ENCODE measurements around the gene POC1A. TPM values are rescaled to one million over a fixed set of nuclear protein-coding genes. Genes with fewer than 3 reads are reported as not detected.

Gene POC1A
- total and polyA plus RNA-seq, 2 of the 8 experiments (the other 6 are each of a cell fraction or from before 2014, with no cell fraction given) = 35.7 to 39.2 TPM

GRCh38 chr3:52145736-52146110 lies 8.5 kb downstream of the POC1A start:
- Histone ChIP-seq H3K23me2 (ENCODE audit: low read depth, low read length) (no peaks in the 10 kb centered on the region), H2BK20ac (ENCODE audit: low read length) (no peak overlapping the region), H2AK5ac (ENCODE audit: low read depth, low read length) (no peak overlapping the region), H3K4me2 (ENCODE audit: insufficient read depth in 1 of 2, low read depth in 2 of 2, low read length in 2 of 2) (no peak overlapping the region), H3K79me2 (ENCODE audit: control insufficient read depth in 1 of 2, insufficient read depth in 2 of 2, low read length in 2 of 2) (0 out of 4 replicates have a peak, but pooled peaks cover 0 to under 1% of the 10 kb centered on the region in 2 experiments), H3K9me3 (ENCODE audit: insufficient read depth in 2 of 2, low read depth in 1 of 2, low read length in 1 of 2) (no peaks in the 10 kb centered on the region), H2BK12ac (ENCODE audit: low read depth, low read length) (no peak overlapping the region), H4K20me1 (replicated peaks in 1 of 2; ENCODE audit: control insufficient read depth in 1 of 2, insufficient read depth in 2 of 2, low read length in 2 of 2) (peaks cover 3 to 18% of the 10 kb centered on the region in 2 experiments), H2BK5ac (ENCODE audit: low read depth, low read length) (no peak overlapping the region), H3K23ac (ENCODE audit: insufficient read length) (no peak overlapping the region), H3K18ac (ENCODE audit: extremely low read depth, low read length) (no peak overlapping the region), H2BK15ac (ENCODE audit: low read length) (no peak overlapping the region), H3K27me3 (replicated peaks in 1 of 4; ENCODE audit: control insufficient read depth in 3 of 4, extremely low read depth in 1 of 4, insufficient read depth in 3 of 4, low read length in 3 of 4) (no peaks in the 10 kb centered on the region), H3K4ac (replicated peaks; ENCODE audit: insufficient read length, low read depth, low read length) (no peak overlapping the region), H3K9ac (replicated peaks in 1 of 4; ENCODE audit: extremely low read depth in 1 of 4, low read depth in 3 of 4, low read length in 3 of 4) (no peak overlapping the region), H3K27ac (ENCODE audit: low read depth, low read length) (no peak overlapping the region), H4K5ac (ENCODE audit: insufficient read length, low read depth, low read length) (no peak overlapping the region), H3K36me3 (ENCODE audit: control insufficient read depth in 2 of 4, insufficient read depth in 4 of 4, low read length in 3 of 4) (peaks cover 17 to 50% (median 34%) of the 10 kb centered on the region in 4 experiments), H4K91ac (replicated peaks; ENCODE audit: insufficient read length, low read length) (no peak overlapping the region), H4K8ac (ENCODE audit: extremely low read depth, insufficient read depth, low read length) (no peak overlapping the region), H3K4me1 (replicated peaks in 1 of 4; ENCODE audit: control insufficient read depth in 3 of 4, insufficient read depth in 4 of 4, low read length in 3 of 4) (no peaks in the 10 kb centered on the region; a peak in 2 of 7 replicates), H3K56ac (replicated peaks; ENCODE audit: insufficient read length, low read depth, low read length) (no peak overlapping the region), H2BK120ac (replicated peaks; ENCODE audit: low read depth, low read length) (no peak overlapping the region), H3K14ac (ENCODE audit: insufficient read length) (no peak overlapping the region), H3K79me1 (ENCODE audit: low read depth, low read length) (no peaks in the 10 kb centered on the region; the same call in 1 of the 2 replicates), H3K4me3 (ENCODE audit: extremely low read depth in 1 of 4, insufficient read depth in 2 of 4, low read depth in 3 of 4, low read length in 4 of 4) (no peak overlapping the region), H2AFZ (ENCODE audit: low read length) (no peak overlapping the region)
- 93% methylated on average over 8 of the region's 8 CpGs; no CpG with 5 or more reads in 1 of the 2 experiments for WGBS, 2 experiments (ENCODE audit: extremely low coverage in 1 of 2, insufficient coverage in 1 of 2, insufficient read length in 1 of 2, insufficient replicate concordance in 2 of 2, low coverage in 1 of 2, low lambda C conversion rate in 2 of 2, missing lambda C conversion rate in 1 of 2)
- ChIA-PET POLR2A (ENCODE audit: partially characterized antibody) (no interaction called here), CTCF (ENCODE audit: partially characterized antibody) (interaction anchor here (0.9 to 14.6 kb wide), 10 partner anchors 10 to 142 kb away, joined by 3 to 148 read pairs (median 8); partner anchors contain the start of gene DUSP7)
- FAIRE-seq (no peak), DNase-seq (ENCODE audit: low read depth in 1 of 2, low spot score in 2 of 2) (no peak)
- TF ChIP-seq RXRA (IDR thresholded peaks at IDR 0.05; ENCODE audit: insufficient read depth, low read depth, low read length) (no peak), CBX8 (IDR thresholded peaks at IDR 0.05; ENCODE audit: borderline replicate concordance, low read depth, low read length) (no peak), JUND (IDR thresholded peaks at IDR 0.05; ENCODE audit: low read length) (no peak), POLR2A (IDR thresholded peaks at IDR 0.05; ENCODE audit: control extremely low read depth in 1 of 2, low read depth in 2 of 2, low read length in 2 of 2) (no peak)

All from H1 (cell line).